ENCODE measurements around the gene ATP2B2.
A peak's percentile ranks its signal among the peaks of the same experiment; 100 is the strongest.

Gene ATP2B2

GRCh38 chr3:10469441-10470119 is 35.8 kb downstream of the ATP2B2 start:
- Histone ChIP-seq H2BK5ac (ENCODE audit: low read length) (no peak overlapping the region), H4K91ac (ENCODE audit: low read depth, low read length, poor library complexity) (no peak overlapping the region), H3K9ac (ENCODE audit: low read depth, low read length, poor library complexity) (no peak overlapping the region), H3K4me3 (ENCODE audit: low read length in 2 of 2) (no peak overlapping the region), H3K18ac (ENCODE audit: low read length) (peak overlapping the region; percentile 7), H3K27me3 (ENCODE audit: control insufficient read depth in 3 of 3, insufficient read depth in 3 of 3, low read depth in 1 of 3, low read length in 3 of 3) (peaks cover 0 to 8% (median 0%) of the 10 kb centered on the region in 3 experiments), H2BK12ac (ENCODE audit: low read length) (no peak overlapping the region), H2BK120ac (ENCODE audit: low read depth, low read length) (no peak overlapping the region), H3K4me1 (ENCODE audit: control insufficient read depth in 2 of 2, insufficient read depth in 1 of 2, low read depth in 1 of 2, low read length in 2 of 2) (peaks cover 9 to 18% of the 10 kb centered on the region in 2 donors), H3K27ac (replicated peaks; ENCODE audit: low read length) (no peak overlapping the region), H3K9me3 (replicated peaks in 1 of 2; ENCODE audit: control insufficient read depth in 2 of 2, insufficient read depth in 1 of 2, low read depth in 1 of 2, low read length in 2 of 2) (no peaks in the 10 kb centered on the region), H3K4me2 (ENCODE audit: insufficient read depth, low read length, poor library complexity, severe bottlenecking) (no peak overlapping the region), H3K36me3 (replicated peaks in 1 of 2; ENCODE audit: control insufficient read depth in 2 of 2, insufficient read depth in 2 of 2, low read length in 2 of 2) (peaks cover 0 to 1% of the 10 kb centered on the region in 2 donors), H3K79me1 (ENCODE audit: low read depth, low read length) (no peaks in the 10 kb centered on the region), H3K14ac (ENCODE audit: low read length) (no peak overlapping the region), H3K23ac (ENCODE audit: low read depth, low read length, poor library complexity) (no peak overlapping the region), H4K8ac (ENCODE audit: low read depth, low read length) (no peak overlapping the region), H2AFZ (ENCODE audit: low read length) (no peak overlapping the region), H3K4ac (ENCODE audit: low read length) (no peak overlapping the region), H2AK5ac (ENCODE audit: low read depth, low read length) (no peak overlapping the region), H2BK15ac (ENCODE audit: low read length) (no peak overlapping the region)
- no peak for DNase-seq (ENCODE audit: low spot score)
- WGBS, 2 donors (ENCODE audit: extremely low coverage in 2 of 2, insufficient read length in 2 of 2, insufficient replicate concordance in 1 of 2) = no CpG with 5 or more reads among the region's 9 CpGs

- Histone ChIP-seq H2AFZ (ENCODE audit: low read length) (no peak overlapping the region), H3K9ac (ENCODE audit: low read depth, low read length, poor library complexity) (no peak overlapping the region), H3K27me3 (ENCODE audit: control insufficient read depth in 3 of 3, insufficient read depth in 3 of 3, low read depth in 1 of 3, low read length in 3 of 3) (peaks cover 0 to 8% (median 0%) of the 10 kb centered on the region in 3 experiments), H2BK15ac (ENCODE audit: low read length) (no peak overlapping the region), H3K4me2 (ENCODE audit: insufficient read depth, low read length, poor library complexity, severe bottlenecking) (no peak overlapping the region), H4K8ac (ENCODE audit: low read depth, low read length) (no peak overlapping the region), H2BK5ac (ENCODE audit: low read length) (no peak overlapping the region), H3K18ac (ENCODE audit: low read length) (no peak overlapping the region), H3K36me3 (replicated peaks in 1 of 2; ENCODE audit: control insufficient read depth in 2 of 2, insufficient read depth in 2 of 2, low read length in 2 of 2) (peaks cover 0 to 1% of the 10 kb centered on the region in 2 donors), H3K4me1 (ENCODE audit: control insufficient read depth in 2 of 2, insufficient read depth in 1 of 2, low read depth in 1 of 2, low read length in 2 of 2) (peaks cover 9 to 18% of the 10 kb centered on the region in 2 donors), H2BK120ac (ENCODE audit: low read depth, low read length) (no peak overlapping the region), H4K91ac (ENCODE audit: low read depth, low read length, poor library complexity) (no peak overlapping the region), H3K79me1 (ENCODE audit: low read depth, low read length) (no peaks in the 10 kb centered on the region), H3K4me3 (ENCODE audit: low read length in 2 of 2) (no peak overlapping the region), H3K23ac (ENCODE audit: low read depth, low read length, poor library complexity) (no peak overlapping the region), H2BK12ac (ENCODE audit: low read length) (no peak overlapping the region), H3K27ac (replicated peaks; ENCODE audit: low read length) (no peak overlapping the region), H2AK5ac (ENCODE audit: low read depth, low read length) (peak overlapping the region; percentile 67), H3K14ac (ENCODE audit: low read length) (no peak overlapping the region), H3K4ac (ENCODE audit: low read length) (no peak overlapping the region), H3K9me3 (replicated peaks in 1 of 2; ENCODE audit: control insufficient read depth in 2 of 2, insufficient read depth in 1 of 2, low read depth in 1 of 2, low read length in 2 of 2) (no peaks in the 10 kb centered on the region)
- no CpG with 5 or more reads among the region's 13 CpGs for WGBS, 2 donors (ENCODE audit: extremely low coverage in 2 of 2, insufficient read length in 2 of 2, insufficient replicate concordance in 1 of 2)
- no peak for DNase-seq (ENCODE audit: low spot score)
Observed at GRCh38 chr3:10468613-10469354, 36.6 kb downstream of the ATP2B2 start.

- Histone ChIP-seq H2BK120ac (ENCODE audit: low read depth, low read length) (no peak overlapping the region), H3K4me3 (ENCODE audit: low read length in 2 of 2) (no peak overlapping the region), H3K4me2 (ENCODE audit: insufficient read depth, low read length, poor library complexity, severe bottlenecking) (no peak overlapping the region), H3K27me3 (ENCODE audit: control insufficient read depth in 3 of 3, insufficient read depth in 3 of 3, low read depth in 1 of 3, low read length in 3 of 3) (peaks cover 0 to 8% (median 0%) of the 10 kb centered on the region in 3 experiments), H3K79me1 (ENCODE audit: low read depth, low read length) (no peaks in the 10 kb centered on the region), H3K14ac (ENCODE audit: low read length) (no peak overlapping the region), H3K4ac (ENCODE audit: low read length) (no peak overlapping the region), H2AFZ (ENCODE audit: low read length) (no peak overlapping the region), H2BK5ac (ENCODE audit: low read length) (no peak overlapping the region), H3K23ac (ENCODE audit: low read depth, low read length, poor library complexity) (no peak overlapping the region), H3K9ac (ENCODE audit: low read depth, low read length, poor library complexity) (no peak overlapping the region), H2BK15ac (ENCODE audit: low read length) (peak overlapping the region; percentile 27), H3K9me3 (replicated peaks in 1 of 2; ENCODE audit: control insufficient read depth in 2 of 2, insufficient read depth in 1 of 2, low read depth in 1 of 2, low read length in 2 of 2) (no peaks in the 10 kb centered on the region), H3K27ac (replicated peaks; ENCODE audit: low read length) (no peak overlapping the region), H2BK12ac (ENCODE audit: low read length) (no peak overlapping the region), H4K91ac (ENCODE audit: low read depth, low read length, poor library complexity) (no peak overlapping the region), H3K36me3 (replicated peaks in 1 of 2; ENCODE audit: control insufficient read depth in 2 of 2, insufficient read depth in 2 of 2, low read length in 2 of 2) (peaks cover 0 to 1% of the 10 kb centered on the region in 2 donors), H3K18ac (ENCODE audit: low read length) (peak overlapping the region; percentile 73), H4K8ac (ENCODE audit: low read depth, low read length) (no peak overlapping the region), H3K4me1 (ENCODE audit: control insufficient read depth in 2 of 2, insufficient read depth in 1 of 2, low read depth in 1 of 2, low read length in 2 of 2) (peaks cover 9 to 18% of the 10 kb centered on the region in 2 donors), H2AK5ac (ENCODE audit: low read depth, low read length) (peak overlapping the region; percentile 67)
- WGBS, 2 donors (ENCODE audit: extremely low coverage in 2 of 2, insufficient read length in 2 of 2, insufficient replicate concordance in 1 of 2) = no CpG with 5 or more reads among the region's 11 CpGs
- no peak for DNase-seq (ENCODE audit: low spot score)
Observed at GRCh38 chr3:10467904-10468612, 37.3 kb downstream of the ATP2B2 start.

GRCh38 chr3:10467204-10467603 is 38.2 kb downstream of the ATP2B2 start:
- H2AFZ ChIP-seq (ENCODE audit: low read length) = no peak overlapping the region
- H2BK5ac ChIP-seq (ENCODE audit: low read length) = no peak overlapping the region
- H2AK5ac ChIP-seq (ENCODE audit: low read depth, low read length) = no peak overlapping the region
- H3K27ac ChIP-seq (replicated peaks; ENCODE audit: low read length) = no peak overlapping the region
- no peak overlapping the region for H3K4me2 ChIP-seq (ENCODE audit: insufficient read depth, low read length, poor library complexity, severe bottlenecking)
- no peak overlapping the region for H2BK15ac ChIP-seq (ENCODE audit: low read length)
- DNase-seq (ENCODE audit: low spot score) = no peak
- H2BK120ac ChIP-seq (ENCODE audit: low read depth, low read length) = no peak overlapping the region
- H3K4ac ChIP-seq (ENCODE audit: low read length) = no peak overlapping the region
- no peak overlapping the region for H3K4me3 ChIP-seq (ENCODE audit: low read length in 2 of 2)
- H3K23ac ChIP-seq (ENCODE audit: low read depth, low read length, poor library complexity) = no peak overlapping the region
- H3K9ac ChIP-seq (ENCODE audit: low read depth, low read length, poor library complexity) = no peak overlapping the region
- H3K9me3 ChIP-seq (replicated peaks in 1 of 2; ENCODE audit: control insufficient read depth in 2 of 2, insufficient read depth in 1 of 2, low read depth in 1 of 2, low read length in 2 of 2) = no peaks in the 10 kb centered on the region
- H2BK12ac ChIP-seq (ENCODE audit: low read length) = no peak overlapping the region
- peaks cover 0 to 1% of the 10 kb centered on the region in 2 donors for H3K36me3 ChIP-seq (replicated peaks in 1 of 2; ENCODE audit: control insufficient read depth in 2 of 2, insufficient read depth in 2 of 2, low read length in 2 of 2)
- H3K79me1 ChIP-seq (ENCODE audit: low read depth, low read length) = no peaks in the 10 kb centered on the region
- H3K4me1 ChIP-seq (ENCODE audit: control insufficient read depth in 2 of 2, insufficient read depth in 1 of 2, low read depth in 1 of 2, low read length in 2 of 2) = peaks cover 9 to 18% of the 10 kb centered on the region in 2 donors
- no peak overlapping the region for H4K8ac ChIP-seq (ENCODE audit: low read depth, low read length)
- no CpG with 5 or more reads among the region's 5 CpGs for WGBS, 2 donors (ENCODE audit: extremely low coverage in 2 of 2, insufficient read length in 2 of 2, insufficient replicate concordance in 1 of 2)
- H4K91ac ChIP-seq (ENCODE audit: low read depth, low read length, poor library complexity) = no peak overlapping the region
- H3K14ac ChIP-seq (ENCODE audit: low read length) = no peak overlapping the region
- peaks cover 0 to 8% (median 1%) of the 10 kb centered on the region in 3 experiments for H3K27me3 ChIP-seq (ENCODE audit: control insufficient read depth in 3 of 3, insufficient read depth in 3 of 3, low read depth in 1 of 3, low read length in 3 of 3)
- H3K18ac ChIP-seq (ENCODE audit: low read length) = no peak overlapping the region
